ENCODE results near the gene SLITRK4. TPM values are rescaled to one million over a fixed set of nuclear protein-coding genes. Genes with fewer than 3 reads are reported as not detected.

Gene SLITRK4
- total RNA-seq, 1 donor from 2014 or later = 0.20 TPM

Other genes with a start within 250 kb of the SLITRK4 start
- not detected in 2 replicates for gene SPANXN3, start 118.6 kb downstream of the SLITRK4 start, total RNA-seq
- gene SPANXN2, start 84.7 kb upstream of the SLITRK4 start, total RNA-seq = not detected in 2 replicates
- gene UBE2NL, start 248.0 kb upstream of the SLITRK4 start, total RNA-seq = not detected in 2 replicates

All from lung microvascular endothelial cell (primary cell).